HL-60 (cell line): ENCODE measurements around the gene CCT8L2.
"Not testable (repeated sequence)": the region's sequence is repeated elsewhere in the genome, so short reads cannot be mapped to it uniquely, and the experiment has no call there.

Experiments
- CTCF ChIP-seq: IDR thresholded peaks from one replicate; pipeline ENCODE4 v1.5.1; 2011; ENCODE audit warnings: low read length, control low read depth, inconsistent platforms; ENCODE audit not compliant: insufficient read depth
- POLR2AphosphoS5 ChIP-seq: IDR thresholded peaks from 2 replicates; pipeline ENCODE4 v1.6.1; 2012; ENCODE audit warnings: low read depth
- REST ChIP-seq: IDR thresholded peaks from 2 replicates; pipeline ENCODE4 v1.6.1; 2012; ENCODE audit warnings: low read depth; ENCODE audit not compliant: insufficient replicate concordance
- SPI1 ChIP-seq: IDR thresholded peaks from 2 replicates; pipeline ENCODE4 v1.6.1; 2012; ENCODE audit warnings: low read depth, mild to moderate bottlenecking, borderline replicate concordance

GRCh38 chr22:16543310-16543709 is 49.3 kb downstream of the CCT8L2 start:
- not testable (repeated sequence) for TF ChIP-seq CTCF, POLR2AphosphoS5, REST, SPI1
